Effector memory CD8-positive, alpha-beta T cell (primary cell): ENCODE results near the gene PSMA3.

Experiments
- ATAC-seq: fragments of 150-1000 bp; cut with Tn5 transposase; replicated peaks from 2 replicates; pipeline ENCODE4 v1.10.0; 2021; ENCODE audit warnings: mild to moderate bottlenecking, moderate library complexity
- DNase-seq, 3 experiments: peaks; one replicate each; pipeline ENCODE4 v3.0.0; 2021
- H3K27ac Mint-ChIP-seq, 2 donors: one replicate each; pipeline ENCODE4 v1.8.0; 2022; ENCODE audit warnings: mild to moderate bottlenecking in 2 of 2, mixed read lengths in 2 of 2, moderate library complexity in 2 of 2
- H3K27me3 Mint-ChIP-seq, 2 donors: one replicate each; pipeline ENCODE4 v1.8.0; 2022; ENCODE audit warnings: mixed read lengths in 2 of 2
- H3K36me3 Mint-ChIP-seq: one replicate; pipeline ENCODE4 v1.8.0; 2022; ENCODE audit warnings: mild to moderate bottlenecking, moderate library complexity, mixed read lengths; ENCODE audit not compliant: insufficient read depth
- H3K4me1 Mint-ChIP-seq, 2 donors: one replicate each; pipeline ENCODE4 v1.8.0; 2022; ENCODE audit warnings: low read depth in 2 of 2, mixed read lengths in 2 of 2
- H3K4me3 Mint-ChIP-seq, 2 donors: one replicate each; pipeline ENCODE4 v1.8.0; 2022; ENCODE audit warnings: mild to moderate bottlenecking in 2 of 2, mixed read lengths in 2 of 2, moderate library complexity in 2 of 2
- H3K9me3 Mint-ChIP-seq, 2 donors: one replicate each; pipeline ENCODE4 v1.8.0; 2022; ENCODE audit warnings: mixed read lengths in 2 of 2

PSMA3 gene

DNA sequence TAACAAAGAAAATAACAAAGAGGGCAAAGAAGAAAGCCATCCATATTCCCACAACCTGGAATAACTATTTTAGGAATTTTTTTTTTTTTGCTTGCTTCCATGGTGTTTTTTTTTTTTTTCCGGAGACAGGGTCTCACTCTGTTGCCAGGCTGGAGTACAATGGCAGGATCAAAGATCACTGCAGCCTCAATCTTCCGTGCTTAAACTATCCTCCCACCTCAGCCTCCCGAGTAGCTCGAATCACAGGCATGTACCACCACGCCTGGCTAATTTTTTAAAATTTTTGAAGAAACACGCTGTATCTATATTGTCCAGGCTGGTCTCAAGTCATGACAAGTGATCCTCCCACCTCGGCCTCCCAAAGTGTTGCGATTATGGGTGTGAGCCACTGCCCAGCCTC, 33.5 kb downstream of the PSMA3 start:
- Mint-ChIP-seq H3K4me3 (no peak overlapping the region), H3K4me1 (peaks cover 33 to 67% of the 10 kb centered on the region in 2 donors)

DNA sequence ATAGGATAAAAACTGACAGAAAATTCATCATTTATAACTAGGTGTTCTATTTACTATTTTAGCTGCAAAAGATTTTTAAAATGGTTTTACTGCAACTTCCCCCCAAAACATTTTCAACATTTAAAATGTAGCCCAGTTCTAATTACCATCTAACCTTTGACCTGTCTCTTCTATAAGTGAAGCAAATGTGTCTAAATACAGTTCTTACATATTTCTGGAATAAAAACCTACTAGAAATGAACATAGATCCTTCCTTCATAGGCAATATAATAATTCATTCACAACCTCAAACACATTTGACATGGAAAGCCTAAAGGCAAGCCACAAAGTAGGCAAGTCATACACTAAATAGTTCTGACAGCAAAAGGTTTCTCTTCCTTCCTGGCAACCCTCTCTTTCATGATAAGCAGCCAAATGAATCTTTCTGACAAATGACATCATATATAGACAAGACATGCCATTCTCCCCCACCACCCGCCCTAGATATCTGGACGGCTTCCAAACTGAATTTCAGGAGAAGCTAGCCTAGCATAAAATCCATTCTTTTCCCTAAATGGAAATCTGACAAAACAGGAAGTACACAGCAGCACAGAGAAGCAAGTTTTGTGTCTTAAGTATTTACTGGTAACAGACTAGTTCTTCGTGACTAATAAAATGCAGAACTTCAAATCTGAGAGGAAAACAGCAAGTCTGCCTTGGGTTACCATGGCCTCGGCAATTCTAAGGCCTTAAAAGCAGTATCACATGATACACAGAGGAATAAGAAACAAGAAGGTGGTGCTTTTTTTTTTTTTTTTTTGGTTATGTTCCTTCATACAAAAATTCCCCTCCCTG, 36.5 kb downstream of the PSMA3 start:
- no peaks in the 10 kb centered on the region for H3K9me3 Mint-ChIP-seq
- peak; percentile 80 for ATAC-seq
- H3K27me3 Mint-ChIP-seq, result no peaks in the 10 kb centered on the region
- no peak for DNase-seq
- H3K36me3 Mint-ChIP-seq, result peaks cover 91% of the 10 kb centered on the region
- peak overlapping the region; percentile 69 to 87 for H3K27ac Mint-ChIP-seq
- H3K4me1 Mint-ChIP-seq, result peaks cover 29 to 68% of the 10 kb centered on the region in 2 donors
- peak overlapping the region; percentile 29 to 47 for H3K4me3 Mint-ChIP-seq

More for the DNA sequence above, 33.5 kb downstream of the PSMA3 start:
- no peak overlapping the region for H3K27ac Mint-ChIP-seq
- peaks cover 76% of the 10 kb centered on the region for H3K36me3 Mint-ChIP-seq
- H3K9me3 Mint-ChIP-seq, result no peaks in the 10 kb centered on the region
- no peaks in the 10 kb centered on the region for H3K27me3 Mint-ChIP-seq
- DNase-seq, result no peak
- ATAC-seq, result no peak

DNA sequence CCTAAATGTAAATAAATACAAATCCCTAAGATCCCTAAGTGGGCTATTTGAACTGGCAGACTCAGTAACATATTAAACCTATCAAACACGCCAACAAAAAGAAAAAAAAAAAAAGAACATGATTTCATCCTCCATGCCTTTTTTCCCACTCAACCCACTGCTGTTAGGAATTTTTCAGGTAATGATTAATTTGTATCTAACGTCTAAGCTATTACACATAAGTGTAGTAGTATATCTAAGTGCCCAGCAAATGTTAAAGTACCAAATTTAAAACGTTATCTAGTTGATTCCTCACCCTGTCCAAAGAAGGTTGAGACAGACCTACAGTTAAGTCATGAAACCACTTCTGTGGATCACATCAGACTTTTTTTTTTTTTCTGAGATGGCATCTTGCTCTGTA, 37.3 kb downstream of the PSMA3 start:
- ATAC-seq, result no peak
- Mint-ChIP-seq H3K4me1 (peaks cover 29 to 62% of the 10 kb centered on the region in 2 donors), H3K9me3 (no peaks in the 10 kb centered on the region), H3K36me3 (peaks cover 94% of the 10 kb centered on the region), H3K27me3 (no peaks in the 10 kb centered on the region), H3K27ac (peak overlapping the region; percentile 69 to 87), H3K4me3 (peak overlapping the region; percentile 29 to 47)
- no peak for DNase-seq

DNA sequence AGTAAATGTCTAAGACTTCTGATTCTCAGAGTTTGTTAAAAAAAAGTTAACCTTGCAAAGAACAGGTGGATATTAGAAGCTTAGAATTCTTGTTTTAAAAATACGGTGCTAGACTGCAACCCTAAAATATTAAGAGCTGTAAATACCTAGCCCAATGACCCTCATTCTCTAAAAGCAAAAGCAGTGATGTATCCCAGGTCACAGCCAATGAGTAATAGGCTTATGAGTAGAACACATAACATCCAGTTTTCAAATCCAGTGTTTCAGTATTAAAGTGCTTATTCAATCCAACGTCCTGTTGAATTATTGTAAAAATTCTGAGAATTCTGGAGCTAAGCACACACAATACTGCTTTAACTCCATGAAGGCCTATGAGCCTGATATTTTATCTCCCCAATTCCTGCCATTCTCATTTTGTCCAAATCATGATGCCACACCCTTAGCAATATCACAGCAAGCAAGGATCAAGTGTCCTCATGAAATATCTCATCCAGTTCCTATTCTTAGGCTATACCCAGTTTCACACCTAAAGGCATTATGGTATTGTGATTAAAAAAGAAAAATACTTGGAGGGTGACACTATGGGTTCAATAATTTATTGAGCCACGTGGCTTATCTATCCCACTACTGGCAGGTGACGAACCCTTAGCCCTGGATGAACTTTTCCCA, 38.4 kb downstream of the PSMA3 start:
- no peak for ATAC-seq
- no peak for DNase-seq
- Mint-ChIP-seq H3K27ac (peak overlapping the region in 1 of 2 donors; percentile 63), H3K4me3 (no peak overlapping the region), H3K36me3 (peaks cover 95% of the 10 kb centered on the region), H3K27me3 (no peaks in the 10 kb centered on the region), H3K4me1 (peaks cover 34 to 67% of the 10 kb centered on the region in 2 donors), H3K9me3 (no peaks in the 10 kb centered on the region)

DNA sequence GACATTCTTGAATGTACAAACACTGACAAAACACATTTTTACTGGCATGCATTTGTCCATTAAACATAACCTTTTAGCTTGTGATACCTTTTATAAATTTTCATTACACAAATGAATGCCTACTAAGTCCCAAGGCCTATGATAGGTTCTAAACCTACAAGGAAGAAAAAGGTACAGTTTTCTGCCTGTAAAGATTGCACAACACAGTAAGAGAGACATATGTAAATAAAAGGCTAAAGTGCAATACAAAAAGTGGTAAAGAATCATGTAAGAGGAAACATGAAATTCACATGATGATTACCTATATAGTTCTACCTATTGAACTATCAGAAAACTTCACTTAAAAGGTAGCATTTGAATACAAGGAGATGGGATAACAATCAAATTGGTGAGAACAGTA, 39.1 kb downstream of the PSMA3 start:
- Mint-ChIP-seq H3K4me3 (no peak overlapping the region), H3K27ac (peak overlapping the region; percentile 7 to 63), H3K9me3 (no peaks in the 10 kb centered on the region), H3K36me3 (peaks cover 95% of the 10 kb centered on the region), H3K27me3 (no peaks in the 10 kb centered on the region), H3K4me1 (peaks cover 35 to 73% of the 10 kb centered on the region in 2 donors)
- no peak for ATAC-seq
- DNase-seq, result no peak

DNA sequence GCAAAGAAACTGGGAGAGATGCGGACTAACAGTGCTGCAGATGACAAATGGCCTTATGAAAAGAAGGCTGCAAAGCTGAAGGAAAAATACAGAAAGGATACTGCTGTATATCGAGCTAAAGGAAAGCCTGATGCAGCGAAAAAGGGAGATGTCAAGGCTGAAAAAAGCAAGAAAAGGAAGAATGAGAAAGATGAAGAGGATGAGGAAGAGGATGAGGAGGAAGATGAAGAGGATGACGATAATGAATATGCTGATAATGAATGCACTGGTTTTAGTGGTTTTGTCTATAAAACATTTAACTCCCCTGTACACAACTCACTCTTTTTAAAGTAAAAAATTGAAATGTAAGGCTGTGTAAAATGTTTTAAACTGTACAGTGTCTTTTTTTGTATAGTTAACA, 40.5 kb downstream of the PSMA3 start:
- DNase-seq (no peak), ATAC-seq (no peak)
- no peak overlapping the region for H3K4me3 Mint-ChIP-seq
- H3K27ac Mint-ChIP-seq, result peak overlapping the region in 1 of 2 donors; percentile 3
- no peaks in the 10 kb centered on the region for H3K9me3 Mint-ChIP-seq
- peaks cover 42 to 72% of the 10 kb centered on the region in 2 donors for H3K4me1 Mint-ChIP-seq
- peaks cover 95% of the 10 kb centered on the region for H3K36me3 Mint-ChIP-seq
- no peaks in the 10 kb centered on the region for H3K27me3 Mint-ChIP-seq

- no peak overlapping the region for H3K27ac Mint-ChIP-seq
- ATAC-seq, result no peak
- no peak for DNase-seq
- H3K4me1 Mint-ChIP-seq, result peaks cover 40 to 62% of the 10 kb centered on the region in 2 donors
- H3K27me3 Mint-ChIP-seq, result no peaks in the 10 kb centered on the region
- no peaks in the 10 kb centered on the region for H3K9me3 Mint-ChIP-seq
- peaks cover 95% of the 10 kb centered on the region for H3K36me3 Mint-ChIP-seq
- H3K4me3 Mint-ChIP-seq, result no peak overlapping the region
Measured at GRCh38 chr14:58287607-58288042, 43.0 kb downstream of the PSMA3 start.

DNA sequence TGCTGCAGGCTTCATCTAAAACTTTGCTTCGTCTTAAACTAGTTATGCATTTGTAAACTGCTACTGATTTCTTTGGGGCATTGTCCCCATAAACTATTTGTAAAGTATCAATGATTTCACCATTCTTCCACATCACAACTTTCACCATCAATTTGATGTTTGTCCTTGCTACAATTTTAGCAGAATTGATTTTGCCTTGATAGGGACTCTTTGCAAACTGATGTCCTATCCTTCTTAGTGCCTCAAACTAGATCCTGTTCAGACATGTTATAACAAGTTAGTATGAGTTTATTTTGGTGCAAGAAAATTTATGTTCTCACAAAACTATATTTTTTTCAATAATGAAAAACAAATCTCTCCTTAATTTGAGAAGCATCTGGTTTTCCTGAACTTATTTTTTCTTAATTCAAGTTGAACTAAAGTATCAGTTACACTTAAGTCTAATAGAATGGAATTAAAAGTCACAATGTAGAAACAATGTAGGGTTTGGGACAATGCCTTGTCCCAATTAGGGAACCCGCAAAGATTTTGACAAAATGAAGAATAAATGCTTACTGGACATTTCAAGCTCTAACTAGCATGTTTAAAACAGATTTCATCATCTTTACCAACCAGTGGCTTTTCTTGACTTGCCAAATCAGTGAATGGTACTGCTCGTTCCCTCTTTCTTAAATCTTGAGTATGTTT, 43.6 kb downstream of the PSMA3 start:
- no peak for ATAC-seq
- Mint-ChIP-seq H3K4me1 (peaks cover 40 to 61% of the 10 kb centered on the region in 2 donors), H3K27me3 (no peaks in the 10 kb centered on the region), H3K27ac (peak overlapping the region in 1 of 2 donors; percentile 3), H3K9me3 (no peaks in the 10 kb centered on the region), H3K4me3 (no peak overlapping the region), H3K36me3 (peaks cover 97% of the 10 kb centered on the region)
- no peak for DNase-seq

- H3K4me1 Mint-ChIP-seq, result peaks cover 43 to 58% of the 10 kb centered on the region in 2 donors
- H3K27me3 Mint-ChIP-seq, result no peaks in the 10 kb centered on the region
- H3K27ac Mint-ChIP-seq, result peak overlapping the region in 1 of 2 donors; percentile 69
- no peak for ATAC-seq
- peaks cover 92% of the 10 kb centered on the region for H3K36me3 Mint-ChIP-seq
- no peak for DNase-seq
- no peak overlapping the region for H3K4me3 Mint-ChIP-seq
- H3K9me3 Mint-ChIP-seq, result no peaks in the 10 kb centered on the region
Measured at GRCh38 chr14:58291646-58292045, 47.0 kb downstream of the PSMA3 start.

DNA sequence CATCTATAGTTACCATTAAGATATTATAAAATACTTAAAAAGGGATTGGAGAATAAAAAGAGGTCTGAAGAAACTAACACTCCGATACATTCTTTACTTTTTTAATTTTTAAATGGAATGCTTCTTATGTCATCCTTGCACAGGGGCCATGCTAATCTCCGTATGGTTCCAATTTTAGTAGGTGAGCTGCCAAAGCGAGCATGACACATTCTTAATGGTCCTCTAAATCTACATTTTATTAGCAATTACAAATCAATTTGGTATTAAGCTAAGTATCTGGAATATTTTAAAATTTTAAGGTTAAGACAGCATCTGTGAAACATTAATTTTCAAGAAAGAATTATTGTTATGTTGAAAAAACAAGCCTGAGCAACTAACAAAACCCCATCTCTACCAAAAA, 47.5 kb downstream of the PSMA3 start:
- peaks cover 86% of the 10 kb centered on the region for H3K36me3 Mint-ChIP-seq
- DNase-seq (no peak), ATAC-seq (no peak)
- H3K4me1 Mint-ChIP-seq, result peaks cover 43 to 58% of the 10 kb centered on the region in 2 donors
- H3K27ac Mint-ChIP-seq, result no peak overlapping the region
- peak overlapping the region in 1 of 2 donors; percentile 53 for H3K4me3 Mint-ChIP-seq
- H3K9me3 Mint-ChIP-seq, result no peaks in the 10 kb centered on the region
- H3K27me3 Mint-ChIP-seq, result no peaks in the 10 kb centered on the region

DNA sequence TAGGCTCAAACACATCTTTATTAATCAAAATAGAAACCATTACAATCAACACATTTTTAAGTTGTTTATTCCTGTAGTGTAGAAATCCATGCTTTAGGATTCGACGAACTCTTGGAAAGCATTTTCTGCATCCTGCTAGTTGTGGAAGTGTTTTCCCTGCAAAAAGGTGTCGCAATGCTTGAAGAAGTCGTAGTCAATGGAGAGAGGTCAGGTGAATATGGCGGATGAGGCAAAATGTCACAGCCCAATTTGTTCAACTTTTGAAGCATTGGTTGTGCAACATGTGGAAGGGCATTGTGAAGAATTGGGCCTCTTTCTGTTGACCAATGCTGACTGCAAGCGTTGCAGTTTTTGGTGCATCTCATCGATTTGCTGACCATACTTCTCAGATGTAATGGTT, 49.6 kb downstream of the PSMA3 start:
- DNase-seq (no peak), ATAC-seq (no peak)
- Mint-ChIP-seq H3K36me3 (peaks cover 66% of the 10 kb centered on the region), H3K27me3 (no peaks in the 10 kb centered on the region), H3K4me1 (peaks cover 33 to 41% of the 10 kb centered on the region in 2 donors), H3K4me3 (peak overlapping the region in 1 of 2 donors; percentile 22), H3K9me3 (no peaks in the 10 kb centered on the region), H3K27ac (peak overlapping the region in 1 of 2 donors; percentile 20)

DNA sequence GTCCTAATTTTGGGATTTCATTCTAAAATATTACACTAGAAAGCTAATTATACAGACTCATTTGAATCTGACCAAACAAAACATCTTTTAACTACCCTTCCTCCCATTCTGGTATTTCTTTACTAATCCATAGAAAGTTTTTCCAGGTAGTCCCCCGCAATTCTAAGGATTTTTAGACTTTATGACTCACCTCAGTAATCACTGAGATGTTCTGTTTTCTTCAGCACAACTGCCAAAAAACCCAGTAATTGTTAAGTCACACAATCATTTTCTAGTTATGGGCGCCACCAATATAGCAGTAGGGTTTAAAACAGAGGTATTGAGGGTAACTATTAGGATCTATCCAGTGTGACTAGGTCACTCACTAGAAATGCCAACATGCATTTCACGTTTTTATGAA, 52.1 kb downstream of the PSMA3 start:
- ATAC-seq (no peak), DNase-seq (no peak)
- H3K9me3 Mint-ChIP-seq, result no peaks in the 10 kb centered on the region
- peaks cover 49% of the 10 kb centered on the region for H3K36me3 Mint-ChIP-seq
- H3K27ac Mint-ChIP-seq, result no peak overlapping the region
- no peaks in the 10 kb centered on the region for H3K27me3 Mint-ChIP-seq
- peaks cover 24 to 41% of the 10 kb centered on the region in 2 donors for H3K4me1 Mint-ChIP-seq
- no peak overlapping the region for H3K4me3 Mint-ChIP-seq

DNA sequence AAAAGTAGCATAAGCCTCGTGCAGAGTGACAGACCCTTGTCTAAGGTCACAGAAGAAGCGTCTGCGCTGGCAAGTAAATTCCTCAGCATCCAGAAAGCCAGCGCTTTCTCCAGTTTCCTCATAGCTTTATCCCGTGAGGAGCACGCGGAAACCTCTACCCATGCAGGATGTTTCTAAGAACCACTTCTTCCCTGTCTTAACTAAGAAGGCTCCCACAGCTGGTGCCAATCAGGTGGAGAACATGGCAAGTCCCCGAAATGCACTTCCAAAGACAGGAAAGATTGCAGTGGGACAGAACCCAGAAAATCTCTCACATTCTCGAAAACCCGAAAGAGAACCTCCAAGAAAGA, 52.7 kb downstream of the PSMA3 start:
- DNase-seq, result no peak
- no peak for ATAC-seq
- H3K27me3 Mint-ChIP-seq, result no peaks in the 10 kb centered on the region
- peaks cover 24 to 39% of the 10 kb centered on the region in 2 donors for H3K4me1 Mint-ChIP-seq
- H3K9me3 Mint-ChIP-seq, result no peaks in the 10 kb centered on the region
- no peak overlapping the region for H3K4me3 Mint-ChIP-seq
- H3K36me3 Mint-ChIP-seq, result peaks cover 50% of the 10 kb centered on the region
- no peak overlapping the region for H3K27ac Mint-ChIP-seq
